Measurements from ENCODE around the gene VAMP8.
"Not testable (repeated sequence)": the region's sequence is repeated elsewhere in the genome, so short reads cannot be mapped to it uniquely, and the experiment has no call there.

The VAMP8 gene
- 29.9 to 203 (median 125) reads per million in 17 experiments for total RNA-seq

GRCh38 chr2:85577386-85578242 is at the start of gene VAMP8:
Gene VAMP8, plus strand, starts transcription at chr2:85577586. Its CDS starts 61 bp downstream, at chr2:85577647.
- peak; percentile 68 to 84 (median 78) for DNase-seq

GRCh38 chr2:85527787-85528186 is 49.6 kb upstream of the VAMP8 start:
- DNase-seq = no peak

GRCh38 chr2:85528355-85528754 is 49.0 kb upstream of the VAMP8 start:
- no peak for DNase-seq

- DNase-seq = no peak
These were observed 47.6 kb upstream of the VAMP8 start for GRCh38 chr2:85529809-85530208.

GRCh38 chr2:85531589-85531988 is 45.8 kb upstream of the VAMP8 start:
- no peak for DNase-seq

DNA sequence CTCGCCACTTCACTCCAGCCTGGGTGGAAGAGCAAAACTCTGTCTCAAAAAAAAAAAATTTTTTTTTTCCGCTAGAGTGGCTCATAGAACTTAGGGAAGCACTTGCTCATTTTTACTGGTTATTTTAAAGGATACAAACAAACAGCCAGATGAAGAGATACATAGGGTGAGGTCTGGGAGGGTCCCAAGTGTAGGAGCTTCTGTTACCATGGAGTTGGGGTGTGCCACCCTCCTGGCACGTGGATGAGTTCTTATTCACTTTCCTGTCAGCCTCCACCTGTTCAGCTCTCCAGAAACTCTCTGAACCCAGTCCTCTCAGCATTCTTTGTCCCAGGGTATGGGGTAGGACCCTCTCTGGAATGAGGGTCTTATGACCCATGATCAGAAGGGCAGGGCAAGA is 43.3 kb upstream of the VAMP8 start:
- DNase-seq = no peak

- peak; percentile 42 to 78 (median 64) for DNase-seq
These were observed 42.5 kb upstream of the VAMP8 start for GRCh38 chr2:85534881-85535280.

DNA sequence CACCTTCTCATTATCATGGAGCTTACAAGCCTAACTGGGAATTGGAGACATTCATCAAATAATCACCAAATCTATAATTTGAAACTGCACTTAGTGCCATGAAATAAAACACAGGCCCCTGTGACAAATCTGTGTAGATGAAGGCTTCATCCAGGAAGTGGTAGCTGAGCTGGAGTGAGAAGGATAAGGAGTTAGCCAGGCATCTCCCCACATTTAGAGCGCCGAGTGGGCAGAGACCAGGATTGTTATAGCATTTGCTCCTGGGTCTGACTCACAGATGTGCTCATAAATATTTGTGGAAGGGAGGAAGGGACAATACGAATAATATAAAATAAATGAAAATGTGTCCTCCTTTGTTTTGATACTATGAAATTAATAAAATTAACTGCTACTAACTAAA is 40.9 kb upstream of the VAMP8 start:
- DNase-seq = peak in 2 of 4 experiments; percentile 31 to 54

DNA sequence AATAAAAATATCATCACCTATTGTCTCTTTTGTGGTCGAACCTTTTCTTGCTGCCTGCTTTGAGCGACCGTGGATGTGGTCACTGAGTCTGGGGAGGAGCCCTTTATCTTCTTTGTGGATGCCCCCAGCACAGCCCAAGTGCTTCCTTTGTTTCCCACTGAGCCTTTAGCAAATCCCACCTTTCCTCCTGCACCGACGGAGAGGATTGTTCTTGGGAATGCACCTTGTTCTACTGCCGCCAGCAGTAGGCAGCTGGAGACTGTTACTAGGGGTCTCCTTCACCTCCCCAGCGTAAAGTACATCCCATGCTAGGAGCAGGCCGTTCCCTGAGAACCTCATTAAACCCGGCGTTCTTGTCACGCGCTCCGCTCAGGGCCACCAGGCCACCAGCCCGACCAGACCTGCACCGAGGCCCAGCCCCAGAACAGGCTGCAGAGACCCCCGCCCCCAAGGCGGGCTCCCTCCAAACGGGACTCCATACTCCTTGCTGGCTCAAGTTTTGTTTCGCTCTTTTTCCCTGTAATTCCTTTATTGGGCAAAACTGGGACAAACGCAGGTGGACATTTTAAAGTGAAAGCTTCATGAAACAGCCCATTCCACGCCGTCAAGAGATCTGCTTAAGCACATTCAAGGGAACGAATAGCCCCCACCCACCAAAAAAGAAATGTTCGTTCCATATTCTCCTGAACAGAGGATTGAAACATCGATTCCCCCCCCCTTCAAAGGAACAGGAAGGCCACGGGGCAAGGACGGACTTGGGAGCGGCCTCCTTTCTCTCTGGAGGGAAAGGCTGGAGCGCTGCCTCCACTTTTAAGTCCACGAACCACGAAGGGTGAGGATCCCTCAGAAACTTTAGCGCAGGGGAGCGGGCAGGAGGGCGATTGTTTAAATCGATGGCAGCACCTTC is 39.5 kb upstream of the VAMP8 start:
- peak; percentile 58 to 80 (median 71) for DNase-seq

DNA sequence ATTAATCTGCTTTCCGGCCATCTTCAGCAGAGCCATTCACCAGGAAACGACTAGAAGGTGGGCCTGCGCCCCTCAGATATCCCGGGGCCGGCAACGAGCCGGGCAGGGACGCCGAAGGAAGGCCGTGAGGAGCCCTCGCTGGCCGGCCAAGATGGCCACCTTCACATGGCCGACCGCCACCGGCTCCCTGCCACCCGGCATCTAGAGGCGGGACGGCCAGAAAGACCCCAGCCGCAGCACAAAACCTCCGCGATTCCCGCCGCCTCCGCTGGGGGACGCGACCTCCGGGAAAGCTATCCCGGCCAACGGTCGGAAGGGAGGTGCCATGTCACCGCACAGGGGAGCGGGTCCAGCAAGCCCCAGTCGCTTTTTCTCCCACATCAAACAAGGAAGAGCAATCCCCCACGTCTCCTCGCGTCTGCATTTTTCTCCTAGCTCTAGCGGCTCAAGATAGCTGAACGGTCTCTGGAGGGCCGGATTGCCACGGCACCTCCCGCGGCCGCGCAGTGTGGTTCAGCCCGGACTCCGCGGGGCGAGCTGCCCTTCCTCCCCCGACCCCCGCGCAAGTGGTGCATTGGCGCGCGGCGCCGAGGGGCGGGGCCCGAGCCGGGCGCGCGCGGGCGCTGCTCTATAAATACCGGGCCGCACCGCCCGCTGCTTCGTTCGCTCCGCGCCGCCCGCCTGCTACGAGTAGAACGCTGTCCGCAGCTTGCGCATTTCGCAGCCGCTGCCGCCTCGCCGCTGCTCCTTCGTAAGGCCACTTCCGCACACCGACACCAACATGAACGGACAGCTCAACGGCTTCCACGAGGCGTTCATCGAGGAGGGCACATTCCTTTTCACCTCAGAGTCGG is 38.7 kb upstream of the VAMP8 start, which contains the start of gene MAT2A:
Gene MAT2A, plus strand, starts transcription at position 662 of the 854 bp plus-strand sequence. Its CDS starts 120 bp downstream, at position 782.
- DNase-seq = peak; percentile 94 to 98 (median 96)

GRCh38 chr2:85539361-85540132 is 37.8 kb upstream of the VAMP8 start:
- peak; percentile 75 to 86 (median 78) for DNase-seq

DNA sequence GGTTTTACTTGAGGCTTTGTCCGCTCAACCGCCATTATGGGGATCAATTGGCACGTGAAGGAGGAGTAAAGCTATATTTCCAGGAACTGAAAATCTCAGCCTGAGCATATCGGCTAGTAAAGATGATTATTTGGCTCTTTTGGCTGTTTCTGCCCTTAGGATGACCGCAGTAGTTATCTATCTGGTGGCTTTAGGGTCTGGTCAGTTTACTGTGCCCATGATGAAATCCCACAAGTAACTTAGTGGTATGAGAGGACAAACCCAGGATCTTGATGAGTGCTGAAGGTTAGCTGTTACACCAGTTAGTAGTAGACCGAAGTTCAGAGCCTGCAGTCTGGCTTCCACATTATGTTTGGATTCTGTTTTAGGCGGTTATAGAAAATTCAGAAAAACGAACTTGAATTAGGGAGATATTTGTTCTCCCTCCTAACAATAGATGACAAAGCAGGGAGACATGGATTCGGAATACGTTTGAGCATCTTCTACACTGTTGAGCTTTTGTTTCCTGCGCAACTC is 37.2 kb upstream of the VAMP8 start:
- DNase-seq = no peak

- DNase-seq = no peak
These were observed 36.1 kb upstream of the VAMP8 start for GRCh38 chr2:85541262-85541661.

- DNase-seq = no peak
These were observed 35.5 kb upstream of the VAMP8 start for GRCh38 chr2:85541753-85542457.

DNA sequence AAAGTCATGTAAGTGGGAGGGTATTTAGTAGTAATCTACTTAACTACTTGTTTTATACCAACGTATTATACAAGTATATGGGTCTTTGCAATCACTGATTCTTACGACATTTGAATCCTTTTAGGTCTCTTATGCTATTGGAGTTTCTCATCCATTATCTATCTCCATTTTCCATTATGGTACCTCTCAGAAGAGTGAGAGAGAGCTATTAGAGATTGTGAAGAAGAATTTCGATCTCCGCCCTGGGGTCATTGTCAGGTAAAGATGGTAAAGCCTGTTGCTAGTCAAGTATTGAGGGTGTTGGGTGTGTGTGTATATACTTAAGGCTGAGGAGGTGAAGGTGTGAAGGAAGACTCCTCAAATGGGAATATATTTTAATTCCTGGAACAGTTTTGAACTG is 34.6 kb upstream of the VAMP8 start:
- DNase-seq = no peak

DNA sequence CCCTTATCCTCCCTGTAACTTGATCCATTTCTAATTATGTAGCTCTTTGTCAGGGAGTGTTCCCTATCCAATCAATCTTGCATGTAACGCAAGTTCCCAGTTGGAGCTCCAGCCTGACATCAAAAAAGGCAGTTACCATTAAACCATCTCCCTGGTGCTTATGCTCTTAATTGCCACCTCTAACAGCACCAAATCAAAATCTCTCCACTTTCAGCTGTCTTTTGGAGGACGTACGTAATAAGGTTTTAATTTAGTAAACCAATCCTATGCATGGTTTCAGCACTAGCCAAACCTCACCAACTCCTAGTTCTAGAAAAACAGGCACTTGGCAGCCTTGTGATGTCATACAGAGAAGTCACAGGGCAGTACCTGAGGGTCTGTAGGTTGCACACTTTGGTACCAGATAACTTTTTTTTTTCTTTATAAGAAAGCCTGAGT is 33.1 kb upstream of the VAMP8 start:
- DNase-seq = not testable (repeated sequence)

DNA sequence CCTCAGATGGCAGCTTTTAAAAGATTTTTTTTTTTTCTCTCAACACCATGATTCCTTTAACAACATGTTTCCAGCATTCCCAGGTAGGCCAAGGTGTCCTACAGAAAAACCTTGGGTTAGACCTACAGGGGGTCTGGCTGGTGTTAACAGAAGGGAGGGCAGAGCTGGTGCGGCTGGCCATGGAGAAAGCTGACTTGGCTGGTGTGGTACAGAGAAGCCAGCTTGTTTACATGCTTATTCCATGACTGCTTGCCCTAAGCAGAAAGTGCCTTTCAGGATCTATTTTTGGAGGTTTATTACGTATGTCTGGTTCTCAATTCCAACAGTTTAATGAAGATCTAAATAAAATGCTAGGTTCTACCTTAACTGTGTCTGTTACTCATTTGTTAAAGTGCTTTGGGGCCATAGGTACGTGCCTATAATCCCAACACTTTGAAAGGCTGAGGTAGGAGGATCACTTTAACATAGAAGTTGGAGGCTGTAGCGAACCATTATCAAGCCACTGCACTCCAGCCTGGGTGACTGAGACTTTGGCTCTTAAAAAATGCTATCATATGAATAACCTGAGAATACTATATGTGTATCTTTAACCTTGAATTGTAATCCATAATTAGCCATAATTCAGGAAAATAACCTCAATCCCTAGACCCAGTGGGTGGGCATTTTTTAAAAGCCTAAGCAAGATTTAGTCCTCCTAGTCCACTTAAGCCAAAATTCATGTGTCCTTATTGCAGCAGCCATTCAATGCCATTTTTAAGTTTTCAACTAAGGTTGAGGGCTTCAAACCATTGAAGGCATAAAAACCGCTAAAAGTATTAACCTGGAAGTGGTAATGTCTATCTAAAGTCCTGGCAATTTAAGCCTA is 32.2 kb upstream of the VAMP8 start:
- DNase-seq = not testable (repeated sequence)

DNA sequence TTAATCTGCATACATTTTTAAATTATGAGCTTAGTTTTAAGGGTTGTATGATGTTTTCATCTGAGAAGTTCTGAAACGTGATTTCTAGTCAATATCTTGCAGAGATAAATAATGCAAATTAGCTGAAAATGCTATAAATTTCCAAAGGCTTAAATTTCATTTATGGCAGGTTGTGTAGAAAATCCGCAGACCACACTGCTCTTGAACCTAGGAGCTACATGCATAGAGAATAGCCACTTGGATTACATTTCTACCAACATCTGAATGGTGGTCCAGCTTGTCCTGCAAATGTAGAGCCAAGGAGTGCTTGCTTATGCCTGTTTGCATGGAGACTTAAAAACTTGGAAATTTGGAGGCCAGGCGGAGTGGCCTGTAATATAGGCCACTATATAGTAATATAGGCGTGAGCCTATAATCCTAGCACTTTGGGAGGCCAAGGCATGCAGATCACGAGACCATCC is 31.6 kb upstream of the VAMP8 start:
- DNase-seq = peak in 1 of 4 experiments; percentile 42

All from suppressor macrophage (primary cell).